Neural progenitor cell (in vitro differentiated cells): ENCODE data around the gene PIK3CG.

Experiments
- CTCF ChIP-seq: fragments of 200-600 bp; sonication (generic); IDR thresholded peaks from 2 replicates; pipeline ENCODE4 v1.5.1; 2017; ENCODE audit warnings: antibody characterized with exemption, mild to moderate bottlenecking
- EZH2 ChIP-seq: fragments of 200-600 bp; sonication (generic); IDR thresholded peaks from 2 replicates; pipeline ENCODE4 v1.6.1; 2017; ENCODE audit warnings: antibody characterized with exemption, mild to moderate bottlenecking, moderate library complexity
- EZH2phosphoT487 ChIP-seq: fragments of 200-600 bp; sonication (generic); IDR thresholded peaks from 2 replicates; pipeline ENCODE4 v1.6.1; 2017; ENCODE audit warnings: antibody characterized with exemption

GRCh38 chr7:106891548-106892410 is 26.7 kb downstream of the PIK3CG start:
- TF ChIP-seq EZH2 (no peak), CTCF (peak; percentile 31), EZH2phosphoT487 (no peak)
